ENCODE measurements around the gene SLC43A3.
"Not testable (repeated sequence)": the region's sequence is repeated elsewhere in the genome, so short reads cannot be mapped to it uniquely, and the experiment has no call there.

The SLC43A3 gene

GRCh38 chr11:57387289-57388030 is 39.5 kb downstream of the SLC43A3 start:
- DNase-seq: peak in 24 of 56 donors; percentile 2 to 53 (median 20)

DNA sequence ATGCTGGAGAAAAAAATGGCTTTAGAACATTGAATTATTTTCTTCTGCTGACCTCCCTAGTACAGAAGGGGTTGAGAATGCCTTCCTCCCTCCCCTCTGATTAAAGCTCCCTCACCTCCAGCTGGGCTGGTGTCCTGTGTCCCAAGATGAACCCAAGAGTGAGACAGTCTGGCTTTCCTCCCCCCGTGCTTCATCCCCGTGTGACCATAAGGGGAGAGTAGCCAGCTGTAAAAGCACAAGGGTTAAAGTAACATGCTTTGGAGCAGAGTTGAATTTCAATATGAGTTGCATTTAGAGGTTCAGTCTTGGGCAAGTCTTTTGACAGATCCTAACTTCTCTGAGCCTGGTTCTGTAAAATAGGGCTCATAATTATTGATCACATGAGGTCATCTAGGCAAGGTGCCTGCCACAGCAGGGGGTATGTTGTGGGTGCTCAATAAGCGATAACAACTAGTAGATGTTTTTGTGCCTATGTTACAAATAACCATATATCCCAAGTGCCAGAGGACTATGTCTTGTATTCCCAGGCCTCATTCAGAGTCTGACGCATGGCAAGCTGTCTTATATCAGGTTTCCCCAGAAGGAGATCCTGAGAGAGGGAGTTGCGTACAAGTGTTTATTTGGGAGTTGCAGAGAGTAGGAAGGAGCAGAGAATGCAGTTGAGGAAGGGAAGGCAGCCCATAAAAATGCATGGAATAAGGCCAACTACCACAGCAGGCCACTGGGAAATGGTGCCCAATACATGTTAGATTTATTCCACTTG is 40.6 kb downstream of the SLC43A3 start:
- DNase-seq: no peak

- no peak for DNase-seq
Measured at GRCh38 chr11:57380975-57381374, 45.9 kb downstream of the SLC43A3 start, which contains the start of gene PRG3. Gene PRG3, minus strand, starts transcription at chr11:57381150. Its CDS starts 442 bp downstream, at chr11:57380708.

DNA sequence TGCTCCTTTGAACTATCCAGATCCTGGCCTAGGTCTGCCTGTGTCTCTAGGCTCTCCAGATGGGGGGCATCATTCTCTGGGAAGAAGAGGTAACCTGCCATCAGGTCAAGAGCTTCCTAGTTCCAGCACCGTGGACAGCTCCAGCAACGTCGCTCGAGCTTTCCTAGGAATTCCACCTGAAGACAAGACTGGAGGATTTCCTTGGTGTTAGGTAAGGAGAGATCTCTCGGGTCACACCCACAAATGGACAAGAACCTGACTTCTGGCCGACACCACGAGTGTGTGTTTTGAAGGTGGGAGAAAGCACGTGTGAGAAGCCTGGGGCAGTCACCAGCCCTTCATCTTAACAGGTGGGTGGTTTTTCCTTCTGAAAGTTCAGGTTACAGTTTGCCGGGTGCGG is 47.2 kb downstream of the SLC43A3 start:
- DNase-seq: no peak

DNA sequence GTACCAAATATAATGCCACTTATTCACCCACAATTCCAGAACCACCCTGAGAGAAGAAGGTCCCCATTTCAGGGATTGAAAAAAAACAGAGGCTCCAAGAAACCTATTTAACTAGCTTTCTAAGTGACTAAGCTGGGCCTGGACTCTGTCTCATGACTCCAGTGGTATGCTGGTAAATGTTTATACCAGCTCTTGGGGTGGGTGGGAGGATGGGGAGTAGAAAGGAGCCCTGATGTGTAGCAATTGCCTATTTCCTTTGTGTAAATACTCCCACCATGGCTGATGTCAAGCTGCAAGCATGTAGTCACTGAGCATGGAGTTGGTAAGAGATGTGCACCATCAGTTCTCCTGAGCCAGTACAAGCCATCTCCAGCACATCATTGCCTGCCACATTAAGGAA is 48.7 kb downstream of the SLC43A3 start:
- DNase-seq: no peak

DNA sequence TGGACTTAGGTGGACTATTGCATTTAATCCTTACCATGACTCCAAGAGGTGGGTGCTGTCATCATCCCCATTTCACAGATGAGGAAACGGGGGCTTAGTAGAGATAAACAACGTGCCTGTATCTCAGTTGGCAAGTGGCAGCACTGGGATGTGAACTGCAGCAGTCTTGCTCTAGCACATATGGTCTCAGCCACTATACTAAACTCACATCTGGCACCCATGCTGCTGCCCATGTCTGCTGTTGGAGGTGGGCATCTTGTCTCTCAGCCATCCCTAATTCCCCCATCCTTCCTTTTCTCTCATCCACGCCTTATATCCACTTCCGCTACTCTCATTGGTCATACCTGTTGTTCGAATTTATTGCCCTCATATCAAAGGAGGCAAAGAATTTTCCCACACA is 49.8 kb downstream of the SLC43A3 start:
- no peak for DNase-seq

DNA sequence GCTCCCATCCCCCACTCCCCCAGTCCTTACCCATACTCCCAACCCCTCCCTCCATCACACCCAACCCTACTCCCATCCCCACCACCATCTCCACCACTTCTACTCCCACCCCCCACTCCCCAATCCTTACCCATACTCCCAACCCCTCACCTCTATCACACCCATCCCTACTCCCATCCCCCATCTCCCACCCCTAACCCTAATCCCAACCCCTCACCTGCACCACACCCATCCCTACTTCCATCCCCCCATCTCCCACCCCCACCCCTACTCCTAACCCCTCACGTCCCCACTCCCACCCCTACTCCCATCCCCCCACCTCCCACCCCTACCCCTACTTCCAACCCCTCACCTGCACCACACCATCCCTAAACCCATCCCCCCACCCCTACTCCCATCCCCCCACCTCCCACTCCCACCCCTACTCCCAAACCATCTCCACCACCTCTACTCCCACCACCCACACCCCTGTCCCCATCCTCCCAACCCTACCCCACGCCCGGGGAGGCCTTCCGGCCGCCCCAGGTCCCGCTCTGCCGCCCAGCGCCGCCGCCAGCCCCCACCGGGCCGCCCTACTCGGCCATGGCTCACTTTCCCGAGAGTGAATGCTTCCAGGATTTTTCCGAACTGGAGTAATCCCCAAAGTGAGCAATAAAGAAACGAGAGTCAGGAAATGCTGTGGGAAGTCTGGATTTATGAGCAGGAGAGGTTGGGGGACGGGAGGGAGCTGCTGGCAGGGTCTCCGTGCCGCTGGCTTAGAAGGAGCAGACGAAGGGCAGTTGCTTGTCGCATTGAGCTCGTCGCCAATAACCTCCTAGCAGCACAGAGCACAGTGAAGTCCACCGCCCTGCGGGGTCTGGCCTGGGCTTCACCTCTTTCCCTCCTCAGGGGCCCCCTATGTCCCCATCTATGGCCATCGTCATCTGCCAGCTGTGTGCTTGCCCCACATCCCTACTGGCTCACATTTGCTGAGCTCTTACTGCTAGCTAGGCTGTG is 50.5 kb downstream of the SLC43A3 start:
- DNase-seq: no peak

DNA sequence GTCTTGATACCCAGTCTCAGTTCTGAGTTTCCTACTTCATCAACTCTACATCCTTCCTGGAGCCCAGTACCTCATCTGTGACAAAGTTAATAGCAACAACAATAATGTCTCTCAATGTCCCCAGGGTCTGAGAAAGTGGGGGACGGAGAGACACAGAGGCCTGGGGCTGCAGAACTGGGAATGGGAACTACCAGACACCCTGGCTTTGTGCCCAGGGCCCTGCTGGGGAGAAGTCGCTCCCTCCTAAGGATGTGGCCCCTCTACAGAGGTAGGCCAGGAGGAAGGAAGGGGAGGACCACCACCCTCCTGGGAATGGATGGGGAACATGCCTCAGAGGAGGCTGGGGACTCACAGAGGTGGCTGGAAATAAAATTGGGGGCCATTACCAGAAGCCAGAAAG is 51.4 kb downstream of the SLC43A3 start:
- no peak for DNase-seq

DNA sequence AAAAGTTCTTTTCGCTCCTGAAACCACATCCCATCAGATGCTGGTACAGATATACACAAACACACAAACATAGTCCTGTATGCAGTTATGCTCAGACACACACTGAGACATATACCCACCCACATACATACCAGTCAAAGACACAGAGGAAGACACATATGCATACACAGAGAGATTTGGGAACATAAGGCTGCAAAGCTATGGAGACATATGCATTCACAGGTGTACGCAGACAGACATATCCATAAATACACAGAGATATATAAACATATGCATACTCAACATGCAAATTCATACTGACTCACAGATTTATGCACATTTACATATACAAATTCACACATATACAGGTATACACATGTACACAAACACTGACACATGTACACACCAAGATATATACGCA is 52.0 kb downstream of the SLC43A3 start:
- DNase-seq: no peak

DNA sequence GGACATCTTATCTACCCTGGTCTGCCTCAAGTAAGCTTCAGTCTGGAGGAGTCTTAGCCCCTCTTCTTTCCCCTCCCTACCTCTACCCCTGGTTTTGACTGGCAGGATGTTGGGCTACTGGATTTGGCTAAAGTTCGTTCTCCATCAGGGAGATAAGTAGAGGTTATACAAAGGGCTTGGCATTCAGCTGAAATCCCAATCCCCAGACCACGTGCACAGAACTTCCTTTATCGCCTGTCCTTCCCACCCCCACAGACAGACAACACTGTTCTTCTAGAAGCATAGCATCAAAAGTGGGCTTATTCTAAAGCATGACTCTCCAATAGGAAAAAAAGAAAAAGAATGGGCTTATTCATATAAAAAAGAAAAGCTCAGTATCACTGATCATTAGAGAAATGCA is 53.8 kb downstream of the SLC43A3 start:
- DNase-seq: no peak

- DNase-seq: no peak
Measured at GRCh38 chr11:57370941-57371340, 56.0 kb downstream of the SLC43A3 start.

GRCh38 chr11:57370251-57370650 is 56.7 kb downstream of the SLC43A3 start:
- DNase-seq: no peak

GRCh38 chr11:57368845-57369232 is 58.1 kb downstream of the SLC43A3 start:
- DNase-seq: no peak

DNA sequence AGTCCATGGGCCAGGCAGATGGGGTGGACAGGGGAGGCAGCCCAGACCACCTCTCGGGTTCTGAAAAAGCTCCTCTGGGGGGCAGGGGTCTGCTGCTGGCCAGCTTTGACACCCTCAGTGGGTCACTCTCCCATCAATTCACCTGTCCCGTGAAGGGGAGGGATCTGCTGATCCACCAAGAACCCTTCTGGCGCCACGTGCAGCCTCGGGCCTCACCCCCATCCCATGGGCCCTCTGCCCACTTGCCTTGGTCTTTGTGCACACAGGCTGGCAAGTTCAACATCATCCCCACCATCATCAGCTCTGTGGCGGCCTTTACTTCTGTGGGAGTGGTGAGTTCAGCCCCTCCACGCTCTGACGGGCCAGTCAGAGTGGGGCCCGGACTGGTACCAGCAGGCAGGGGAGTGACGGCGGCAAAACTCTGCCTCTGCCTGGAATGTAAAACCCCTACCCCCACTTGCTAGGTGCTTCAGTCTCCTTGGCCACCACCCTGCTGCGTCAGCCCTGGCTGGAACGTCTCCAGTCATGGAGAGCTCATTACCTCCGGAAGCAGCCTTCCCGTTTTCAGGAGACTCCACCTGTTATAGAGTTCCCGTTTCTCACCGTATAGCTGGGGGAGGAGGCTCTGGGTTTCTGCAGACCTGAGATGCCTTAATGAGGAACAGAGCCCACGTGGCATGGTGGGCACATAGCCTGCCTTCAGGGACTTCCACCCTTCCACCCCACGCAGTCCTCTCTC is 58.6 kb downstream of the SLC43A3 start:
- no peak for DNase-seq

GRCh38 chr11:57364851-57365660 is 61.9 kb downstream of the SLC43A3 start:
- DNase-seq: no peak

- DNase-seq: no peak
Measured at GRCh38 chr11:57363131-57364080, 63.5 kb downstream of the SLC43A3 start.

GRCh38 chr11:57361926-57362325 is 65.0 kb downstream of the SLC43A3 start:
- DNase-seq: no peak

DNA sequence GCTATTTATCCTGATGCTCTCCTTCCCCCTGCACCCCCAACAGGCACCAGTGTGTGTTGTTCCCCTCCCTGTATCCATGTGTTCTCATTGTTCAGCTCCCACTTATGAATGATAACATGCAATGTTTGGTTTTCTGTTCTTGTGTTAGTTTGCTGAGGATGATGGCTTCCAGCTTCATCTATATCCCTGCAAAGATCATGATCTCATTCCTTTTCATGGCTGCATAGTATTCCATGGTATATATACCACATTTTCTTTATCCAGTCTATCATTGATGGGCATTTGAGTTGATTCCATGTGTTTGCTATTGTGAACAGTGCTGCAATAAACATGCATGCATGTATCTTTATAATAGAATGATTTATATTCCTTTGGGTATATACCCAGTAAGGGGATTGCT is 65.5 kb downstream of the SLC43A3 start:
- not testable (repeated sequence) for DNase-seq

- DNase-seq: no peak
Measured at GRCh38 chr11:57360991-57361390, 65.9 kb downstream of the SLC43A3 start.

All from amygdala (tissue), 56 donors.